HG02588 (cell line): Measurements from ENCODE around the gene ROBO2.

Experiments used
- ATAC-seq: cut with Tn5 transposase; IDR thresholded peaks from one replicate; pipeline ENCODE4 v1.9.1; 2021; ENCODE audit warnings: mild to moderate bottlenecking, moderate library complexity; ENCODE audit not compliant: unreplicated experiment

ROBO2 gene

DNA sequence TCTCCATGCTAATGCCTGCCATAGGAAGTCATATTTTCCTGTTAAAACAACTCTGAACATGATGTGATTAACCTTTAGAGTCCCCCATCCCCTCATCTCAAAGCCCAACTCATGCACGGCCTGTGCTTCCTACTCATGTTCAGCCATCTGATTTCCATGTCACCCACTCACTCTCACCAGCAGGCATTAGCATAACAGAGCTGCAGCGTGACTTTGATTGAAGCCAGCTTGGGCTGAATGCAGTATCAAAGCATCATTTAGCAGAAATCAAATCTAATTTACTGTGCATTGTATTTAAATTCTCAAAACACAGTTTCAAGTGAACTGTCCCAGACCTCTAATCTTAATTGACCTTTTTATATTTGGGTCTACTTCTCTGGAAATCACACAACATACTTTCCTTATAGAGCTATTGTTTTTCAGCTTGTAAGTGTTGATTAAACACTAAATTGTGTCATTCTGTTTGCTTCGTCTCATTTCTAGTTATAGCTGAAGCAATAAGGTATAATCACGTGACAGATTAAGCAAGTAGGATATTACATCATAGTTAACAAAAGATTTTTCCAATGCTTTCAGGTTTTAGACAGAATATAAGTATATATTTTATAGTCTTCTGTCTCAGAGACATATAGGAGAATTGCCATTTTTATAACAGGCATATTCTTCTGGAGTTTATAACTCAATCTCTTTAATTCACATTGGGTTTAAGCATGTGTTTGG is 501.5 kb downstream of the ROBO2 start:
- no peak for ATAC-seq

DNA sequence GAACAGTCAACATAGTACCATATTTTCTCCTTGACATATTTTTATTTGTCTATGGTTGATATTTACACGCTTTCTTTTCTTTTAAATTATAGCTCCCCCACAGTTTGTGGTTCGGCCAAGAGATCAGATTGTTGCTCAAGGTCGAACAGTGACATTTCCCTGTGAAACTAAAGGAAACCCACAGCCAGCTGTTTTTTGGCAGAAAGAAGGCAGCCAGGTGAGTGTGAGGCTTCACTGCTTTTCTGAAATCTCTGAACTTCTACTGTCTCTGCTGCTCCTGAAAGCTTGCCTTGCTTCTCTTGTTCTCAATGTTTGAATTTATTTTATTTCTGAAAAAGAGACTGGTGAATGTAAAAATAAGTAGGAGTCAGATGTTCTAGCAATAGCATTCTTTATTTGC is 506.3 kb downstream of the ROBO2 start:
- no peak for ATAC-seq

DNA sequence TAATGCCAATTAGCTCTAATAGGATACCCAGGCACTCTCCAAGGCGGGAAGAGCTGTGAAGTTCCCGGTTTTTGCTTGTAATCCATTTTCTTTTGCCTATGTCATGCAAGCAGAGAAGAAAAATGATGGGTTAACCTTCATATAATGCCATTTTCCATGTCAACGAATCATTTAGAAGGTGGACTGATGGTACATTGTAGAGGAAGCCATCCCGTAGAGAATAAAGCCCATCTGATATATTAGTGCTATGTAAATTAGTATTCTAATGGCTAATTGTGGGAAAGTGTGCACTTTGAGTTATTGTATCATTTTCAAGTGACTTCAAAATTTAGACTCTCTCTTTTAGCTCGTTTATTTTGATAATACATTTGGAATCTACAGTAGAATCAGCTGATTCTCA is 509.1 kb downstream of the ROBO2 start:
- no peak for ATAC-seq

- ATAC-seq: no peak
Measured at GRCh38 chr3:77553240-77553639, 513.3 kb downstream of the ROBO2 start.

DNA sequence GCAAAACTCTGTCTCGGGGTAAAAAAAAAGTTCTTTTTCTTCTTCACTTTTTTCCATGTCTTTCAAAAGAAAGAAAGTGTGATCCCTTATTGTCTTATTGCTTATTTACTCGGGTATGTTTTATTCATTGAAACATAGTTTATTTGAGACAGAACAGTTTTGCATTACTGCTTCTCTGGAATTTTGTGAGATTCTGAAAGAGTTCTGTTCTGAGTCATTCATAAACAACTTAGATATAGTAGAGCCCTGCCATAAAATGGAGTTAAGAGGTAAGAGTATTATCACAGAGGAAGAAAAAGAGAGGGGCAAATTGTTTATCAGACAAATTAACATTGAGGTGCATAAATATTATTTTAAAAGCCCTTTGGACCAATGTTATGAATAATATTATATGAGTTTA is 522.2 kb downstream of the ROBO2 start:
- ATAC-seq: no peak

GRCh38 chr3:77563012-77563411 is 523.1 kb downstream of the ROBO2 start:
- no peak for ATAC-seq

DNA sequence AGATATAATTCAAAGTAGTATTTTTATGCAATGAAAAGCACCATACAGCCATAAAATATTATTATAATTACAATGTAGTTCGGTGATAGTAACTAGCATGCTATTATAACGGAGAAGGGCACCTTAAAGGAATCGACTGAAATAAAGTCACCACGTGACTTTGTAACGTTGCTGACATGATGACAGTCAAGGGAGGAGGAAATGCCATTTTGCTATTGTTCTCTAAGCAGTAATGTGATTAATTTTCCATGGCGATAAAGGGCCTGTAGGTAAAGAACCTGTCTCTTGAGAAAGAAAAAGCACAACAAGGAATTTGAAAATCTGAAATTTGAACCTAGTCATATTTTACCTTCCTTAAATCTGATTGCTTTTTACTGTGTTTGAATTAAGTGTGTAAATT is 526.2 kb downstream of the ROBO2 start:
- no peak for ATAC-seq

GRCh38 chr3:77571971-77572715 is 532.2 kb downstream of the ROBO2 start:
- ATAC-seq: no peak

GRCh38 chr3:77577264-77577663 is 537.4 kb downstream of the ROBO2 start:
- ATAC-seq: no peak

DNA sequence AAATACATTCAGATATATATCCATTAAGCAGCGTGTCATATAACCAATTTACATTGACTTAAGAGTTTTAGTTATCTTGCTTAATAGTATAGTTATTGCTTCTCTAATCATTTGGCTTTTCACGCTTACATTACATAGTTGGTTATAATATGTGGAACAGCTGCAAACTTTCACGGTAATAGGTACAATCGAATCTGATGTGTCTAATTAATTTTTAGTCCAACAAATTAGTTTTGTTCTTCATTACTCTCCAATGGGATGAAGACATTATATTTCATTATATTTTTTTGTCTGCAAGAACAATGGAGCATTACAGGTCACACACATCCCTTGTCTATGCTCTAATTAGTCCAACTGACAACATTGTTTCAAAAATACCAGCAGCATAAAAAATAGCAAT is 546.3 kb downstream of the ROBO2 start:
- ATAC-seq: no peak

GRCh38 chr3:77588863-77589262 is 549.0 kb downstream of the ROBO2 start:
- ATAC-seq: no peak

DNA sequence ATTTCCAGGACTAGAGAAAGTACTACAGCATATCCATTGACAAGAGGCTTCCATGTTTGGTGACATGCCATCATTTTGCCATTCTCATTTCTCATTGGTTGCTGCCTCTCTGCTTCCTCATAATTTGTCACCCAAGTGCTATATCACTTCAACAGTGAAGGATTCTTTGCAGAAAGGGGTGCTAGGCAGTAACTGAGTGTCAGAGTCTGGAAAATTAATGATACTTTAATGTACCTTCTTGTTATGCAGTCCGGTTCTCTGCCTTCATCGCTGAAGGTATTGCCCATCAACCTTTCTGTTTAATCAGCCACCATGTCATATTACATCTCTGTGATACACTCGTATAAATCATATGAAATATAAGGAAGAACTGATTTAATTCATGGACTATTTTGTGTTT is 550.3 kb downstream of the ROBO2 start:
- no peak for ATAC-seq

DNA sequence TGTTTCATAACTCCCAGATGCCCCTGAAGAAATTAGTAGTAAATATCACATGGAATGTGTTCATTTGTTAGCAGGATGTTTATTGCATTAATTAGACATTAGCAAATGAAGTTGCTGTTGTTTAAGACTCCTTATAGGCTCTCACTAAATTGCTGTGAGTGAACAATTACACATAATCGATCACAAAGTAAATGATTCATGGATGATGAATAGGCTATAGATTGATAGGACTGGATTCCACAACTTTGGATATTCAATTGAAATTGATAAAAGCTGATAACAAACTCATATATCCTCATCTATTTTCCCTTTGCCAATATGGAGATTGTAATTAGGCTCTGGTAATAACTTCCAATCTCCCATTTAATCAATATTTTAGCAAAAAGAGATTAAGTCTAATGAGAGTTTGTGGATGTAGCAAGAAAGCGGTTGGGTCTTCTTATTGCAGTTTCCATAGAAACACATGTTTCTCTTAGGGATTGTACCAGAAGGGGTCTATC is 555.5 kb downstream of the ROBO2 start:
- ATAC-seq: no peak

GRCh38 chr3:77599948-77600347 is 560.0 kb downstream of the ROBO2 start:
- no peak for ATAC-seq

DNA sequence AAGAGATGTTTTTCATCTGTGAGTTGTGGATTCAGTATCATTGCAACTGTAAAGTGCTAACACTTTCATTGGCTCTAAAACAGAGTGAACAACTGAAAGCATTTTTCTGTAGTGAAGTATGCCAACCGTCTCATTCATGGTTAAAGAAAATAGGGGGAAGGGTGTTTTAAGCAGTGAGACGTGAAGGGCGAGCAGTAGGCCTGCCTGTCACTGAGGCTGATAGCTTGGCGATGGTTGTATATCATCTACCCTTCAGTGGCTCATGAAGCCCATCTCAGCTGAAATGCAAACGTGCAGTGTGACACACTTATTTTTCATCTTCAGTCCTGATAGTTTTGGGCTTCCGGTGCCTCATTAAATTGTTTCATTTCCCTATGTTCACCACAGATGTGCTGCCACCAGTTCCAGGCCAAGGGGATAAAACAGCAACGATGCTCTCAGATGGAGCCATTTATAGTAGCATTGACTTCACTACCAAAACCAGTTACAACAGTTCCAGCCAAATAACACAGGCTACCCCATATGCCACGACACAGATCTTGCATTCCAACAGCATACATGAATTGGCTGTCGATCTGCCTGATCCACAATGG is 562.0 kb downstream of the ROBO2 start:
- no peak for ATAC-seq

- ATAC-seq: no peak
Measured at GRCh38 chr3:77602722-77603121, 562.8 kb downstream of the ROBO2 start.

DNA sequence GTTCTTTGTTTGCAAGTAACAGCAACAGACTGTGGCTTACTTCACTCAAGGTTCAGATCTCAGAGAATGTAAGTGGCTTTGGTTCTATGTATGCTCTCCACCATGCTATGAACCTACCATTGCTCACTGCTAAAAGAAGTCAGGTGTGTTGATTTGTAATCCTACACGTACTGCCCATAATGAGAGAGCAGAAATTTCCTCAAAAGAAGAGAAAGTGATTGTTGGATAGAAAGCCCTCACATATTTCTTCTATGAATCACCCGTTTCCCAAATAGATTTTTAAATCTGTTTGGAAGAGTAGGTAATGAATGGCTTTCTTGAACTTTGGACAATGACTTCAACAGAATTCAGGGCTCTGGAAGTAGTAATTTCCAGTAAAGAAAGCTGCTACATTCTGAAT is 565.4 kb downstream of the ROBO2 start:
- no peak for ATAC-seq

DNA sequence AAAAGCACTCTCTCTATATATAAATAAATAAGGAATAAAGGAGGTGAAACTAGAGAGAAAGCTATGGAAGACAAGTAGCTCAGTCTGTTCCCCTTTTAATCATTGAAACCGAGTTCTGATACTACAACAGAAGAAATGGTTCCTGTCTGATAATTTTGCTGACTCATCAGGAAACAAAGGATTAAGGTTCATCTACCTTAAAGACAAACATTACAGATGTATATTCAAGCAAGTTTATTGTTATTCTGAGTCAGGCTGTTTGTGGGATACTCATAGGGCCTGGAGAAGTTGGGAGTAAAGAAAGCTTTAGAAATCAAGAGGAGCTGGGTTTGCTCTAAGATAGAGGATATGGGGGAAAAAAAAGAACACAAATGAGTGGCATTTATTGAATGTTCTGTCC is 566.0 kb downstream of the ROBO2 start:
- no peak for ATAC-seq

- ATAC-seq: no peak
Measured at GRCh38 chr3:77606372-77606771, 566.5 kb downstream of the ROBO2 start.

DNA sequence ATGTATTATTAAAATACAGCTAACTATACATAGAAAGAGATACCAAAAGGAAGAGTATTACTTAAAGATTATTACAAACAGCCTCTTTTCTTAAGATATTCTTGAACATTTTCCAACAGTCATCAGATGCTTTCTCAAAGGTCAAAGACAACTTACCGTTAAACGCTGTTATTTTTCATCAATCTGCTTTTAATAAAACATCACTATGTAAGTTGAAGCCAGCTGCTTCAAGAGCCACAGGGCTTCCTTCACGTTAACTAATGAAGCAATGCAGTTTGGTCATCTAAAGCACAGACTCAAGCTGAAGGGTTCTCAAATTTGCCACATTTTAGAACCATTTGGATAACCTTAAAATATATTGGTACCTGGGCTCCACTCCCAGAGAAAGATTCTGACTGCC is 578.8 kb downstream of the ROBO2 start:
- ATAC-seq: no peak

DNA sequence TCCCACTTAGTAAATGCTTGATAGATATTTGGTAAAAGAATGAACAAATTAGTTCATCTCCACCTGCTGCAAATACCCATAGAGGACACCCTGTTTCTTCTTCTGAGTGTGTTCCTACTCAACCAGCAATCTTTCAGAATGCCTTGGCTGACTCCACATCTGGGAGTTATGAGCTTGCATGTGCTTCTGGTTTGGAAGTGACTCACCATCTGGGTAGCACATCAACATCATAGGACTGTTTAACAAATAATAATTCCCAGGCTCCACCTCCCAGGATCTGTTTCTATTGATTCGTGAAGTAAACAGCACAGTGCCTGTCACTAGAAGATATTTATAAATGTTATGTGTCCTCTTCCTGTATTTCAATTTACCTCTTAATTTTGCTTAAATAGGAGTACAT is 580.1 kb downstream of the ROBO2 start:
- ATAC-seq: no peak

DNA sequence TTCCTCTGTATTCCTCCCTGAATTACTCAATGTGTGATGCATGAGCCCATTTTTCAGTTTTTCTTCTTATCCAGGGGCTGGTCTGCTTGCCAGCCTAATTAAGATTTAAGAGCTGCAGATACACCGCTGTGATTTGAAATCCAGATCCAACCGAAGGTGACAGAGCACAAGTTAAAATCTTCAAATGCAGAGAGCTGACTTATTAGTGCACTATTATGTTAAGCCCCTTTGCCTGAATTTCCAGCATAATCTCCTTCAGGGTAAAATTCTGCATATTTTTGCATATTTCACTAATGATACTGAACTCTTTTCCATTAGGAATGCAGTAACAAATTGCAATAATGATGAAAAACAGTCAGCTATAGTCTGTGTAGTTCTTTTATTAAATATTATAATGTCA is 583.6 kb downstream of the ROBO2 start:
- ATAC-seq: no peak
